ENCODE data around the gene FAM8A1. TPM values are rescaled to one million over a fixed set of nuclear protein-coding genes. Genes with fewer than 3 reads are reported as not detected.
"Not testable (repeated sequence)": the region's sequence is repeated elsewhere in the genome, so short reads cannot be mapped to it uniquely, and the experiment has no call there.

Gene FAM8A1, protein sequence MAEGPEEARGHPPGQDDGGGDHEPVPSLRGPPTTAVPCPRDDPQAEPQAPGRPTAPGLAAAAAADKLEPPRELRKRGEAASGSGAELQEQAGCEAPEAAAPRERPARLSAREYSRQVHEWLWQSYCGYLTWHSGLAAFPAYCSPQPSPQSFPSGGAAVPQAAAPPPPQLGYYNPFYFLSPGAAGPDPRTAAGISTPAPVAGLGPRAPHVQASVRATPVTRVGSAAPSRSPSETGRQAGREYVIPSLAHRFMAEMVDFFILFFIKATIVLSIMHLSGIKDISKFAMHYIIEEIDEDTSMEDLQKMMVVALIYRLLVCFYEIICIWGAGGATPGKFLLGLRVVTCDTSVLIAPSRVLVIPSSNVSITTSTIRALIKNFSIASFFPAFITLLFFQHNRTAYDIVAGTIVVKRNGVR
- 26.0 TPM for polyA plus RNA-seq (ENCODE audit: insufficient read length)

- DNase-seq (ENCODE audit: low read depth): peak; percentile 80
Observed at GRCh38 chr6:17599877-17600526, at the start of gene FAM8A1. Gene FAM8A1 (plus strand): TSS chr6:17600302. CDS start chr6:17600410, 108 bp downstream.

GRCh38 chr6:17551383-17551958 is 48.6 kb upstream of the FAM8A1 start:
- no peak for DNase-seq (ENCODE audit: low read depth)

GRCh38 chr6:17552861-17553260 is 47.2 kb upstream of the FAM8A1 start:
- DNase-seq (ENCODE audit: low read depth): peak; percentile 9

DNA sequence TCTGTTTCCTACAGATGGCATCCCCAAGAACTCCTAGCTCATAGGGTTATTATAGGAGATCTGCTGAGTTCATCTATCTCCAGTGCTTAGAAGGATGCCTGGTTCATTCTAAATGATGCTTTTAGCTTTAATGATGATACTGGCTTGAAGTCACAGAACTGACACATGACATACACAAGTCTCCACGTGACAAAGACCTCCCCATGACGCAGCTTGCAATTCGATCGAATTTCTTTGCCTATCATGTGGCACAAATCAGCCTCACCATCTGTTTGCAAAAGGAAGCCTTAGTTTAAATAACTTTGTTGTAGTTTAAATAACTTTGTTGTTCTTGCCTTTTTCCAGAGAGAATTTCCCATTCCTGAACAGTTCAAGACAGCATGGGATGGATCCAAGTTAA is 44.1 kb upstream of the FAM8A1 start:
- no peak for DNase-seq (ENCODE audit: low read depth)

- no peak for DNase-seq (ENCODE audit: low read depth)
Observed at GRCh38 chr6:17562636-17563035, 37.5 kb upstream of the FAM8A1 start.

DNA sequence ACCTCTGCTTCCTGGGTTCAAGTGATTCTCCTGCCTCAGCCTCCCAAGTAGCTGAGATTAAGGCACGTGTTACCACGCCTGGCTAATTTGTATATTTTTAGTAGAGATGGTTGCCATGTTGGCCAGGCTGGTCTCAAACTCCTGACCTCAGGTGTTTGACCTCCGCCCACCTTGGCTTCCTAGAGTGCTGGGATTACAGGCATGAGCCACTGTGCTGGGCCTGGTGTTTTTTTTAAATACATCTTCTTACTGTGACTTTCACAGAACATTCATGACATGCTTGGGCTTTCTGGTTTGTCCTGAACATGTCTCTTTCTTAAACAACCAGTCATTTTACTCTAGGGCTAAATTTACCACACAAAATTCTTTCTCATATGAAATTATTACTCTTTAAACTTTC is 34.7 kb upstream of the FAM8A1 start:
- DNase-seq (ENCODE audit: low read depth): no peak

- no peak for DNase-seq (ENCODE audit: low read depth)
Observed at GRCh38 chr6:17574866-17575560, 25.1 kb upstream of the FAM8A1 start.

DNA sequence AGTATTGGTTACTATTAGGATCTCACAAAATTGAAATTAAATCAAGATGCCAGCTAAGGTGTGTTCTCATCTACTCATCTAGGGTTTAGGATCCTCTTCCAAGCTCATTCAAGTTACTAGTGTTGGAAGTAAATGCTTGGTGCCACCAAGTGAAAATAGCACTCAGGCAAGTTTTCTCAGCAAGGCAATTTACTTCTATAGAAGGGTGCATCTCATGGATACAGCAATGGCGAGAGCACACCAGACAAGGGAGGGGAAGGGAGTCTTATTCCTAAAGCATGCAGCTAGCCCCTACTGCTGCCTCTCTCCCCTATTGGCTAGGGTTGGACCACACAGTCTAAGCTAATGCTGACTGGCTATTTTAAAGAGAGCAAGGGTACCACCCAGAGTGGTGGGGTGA is 23.0 kb upstream of the FAM8A1 start:
- DNase-seq (ENCODE audit: low read depth): no peak

GRCh38 chr6:17580518-17581048 is 19.5 kb upstream of the FAM8A1 start:
- no peak for DNase-seq (ENCODE audit: low read depth)

DNA sequence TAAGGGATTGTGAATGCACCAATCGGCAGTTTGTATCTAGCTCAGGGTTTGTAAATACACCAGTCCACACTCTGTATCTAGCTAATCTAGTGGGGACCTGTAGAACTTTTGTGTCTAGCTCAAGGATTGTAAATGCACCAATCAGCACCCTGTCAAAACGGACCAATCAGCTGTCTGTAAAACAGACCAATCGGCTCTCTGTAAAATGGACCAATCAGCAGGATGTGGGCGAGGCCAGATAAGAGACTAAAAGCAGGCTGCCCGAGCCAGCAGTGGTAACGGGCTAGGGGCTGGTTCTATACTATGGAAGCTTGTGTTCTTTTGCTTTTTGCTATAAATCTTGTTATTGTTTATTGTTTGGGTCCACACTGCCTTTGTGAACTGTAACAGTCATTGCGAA is 18.8 kb upstream of the FAM8A1 start:
- not testable (repeated sequence) for DNase-seq (ENCODE audit: low read depth)

DNA sequence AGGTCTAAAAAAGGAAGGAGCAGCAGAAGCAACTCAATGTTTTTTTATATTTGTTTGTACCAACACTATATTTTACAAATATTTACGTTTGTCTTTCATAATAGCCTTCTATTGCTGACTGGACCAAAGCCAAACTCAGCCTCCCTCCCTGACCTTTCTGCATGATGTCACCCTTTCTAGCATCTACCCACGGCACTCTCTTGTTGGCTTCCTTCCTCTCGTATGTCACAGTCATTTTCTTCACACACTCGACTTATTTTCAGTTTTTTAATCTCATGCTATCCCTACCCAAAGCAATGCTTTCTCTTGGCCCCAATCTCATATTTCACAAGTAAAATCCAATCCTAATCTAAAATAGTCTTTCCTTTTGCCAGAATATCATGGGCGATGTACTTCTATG is 16.3 kb upstream of the FAM8A1 start:
- DNase-seq (ENCODE audit: low read depth): no peak

DNA sequence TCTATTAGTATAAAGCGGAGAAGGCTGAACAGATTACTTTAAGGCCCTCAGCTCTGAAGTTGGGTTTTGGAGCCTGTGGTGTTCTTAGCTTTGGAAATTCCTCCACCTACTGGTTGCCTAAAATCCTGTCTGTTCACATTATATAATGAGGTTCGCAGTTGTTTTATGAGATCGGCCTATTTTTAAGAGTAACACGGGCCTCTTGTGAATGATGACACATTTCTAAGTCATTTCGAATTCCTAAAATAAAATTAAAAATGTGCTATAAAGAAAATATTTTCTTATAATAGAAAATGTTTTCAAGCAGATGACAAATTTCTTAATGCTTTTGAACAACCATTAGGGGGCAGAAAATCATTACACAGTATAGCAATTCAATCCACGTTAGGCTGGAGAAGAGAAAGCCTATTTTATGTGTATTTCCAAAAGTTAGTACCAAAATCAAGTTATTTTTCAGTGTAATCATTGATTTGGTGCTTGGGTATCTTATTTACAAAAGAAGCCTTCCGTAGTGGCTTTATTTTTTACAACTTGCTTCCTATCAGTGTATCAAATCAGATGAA is 15.8 kb upstream of the FAM8A1 start:
- peak; percentile 61 for DNase-seq (ENCODE audit: low read depth)

DNA sequence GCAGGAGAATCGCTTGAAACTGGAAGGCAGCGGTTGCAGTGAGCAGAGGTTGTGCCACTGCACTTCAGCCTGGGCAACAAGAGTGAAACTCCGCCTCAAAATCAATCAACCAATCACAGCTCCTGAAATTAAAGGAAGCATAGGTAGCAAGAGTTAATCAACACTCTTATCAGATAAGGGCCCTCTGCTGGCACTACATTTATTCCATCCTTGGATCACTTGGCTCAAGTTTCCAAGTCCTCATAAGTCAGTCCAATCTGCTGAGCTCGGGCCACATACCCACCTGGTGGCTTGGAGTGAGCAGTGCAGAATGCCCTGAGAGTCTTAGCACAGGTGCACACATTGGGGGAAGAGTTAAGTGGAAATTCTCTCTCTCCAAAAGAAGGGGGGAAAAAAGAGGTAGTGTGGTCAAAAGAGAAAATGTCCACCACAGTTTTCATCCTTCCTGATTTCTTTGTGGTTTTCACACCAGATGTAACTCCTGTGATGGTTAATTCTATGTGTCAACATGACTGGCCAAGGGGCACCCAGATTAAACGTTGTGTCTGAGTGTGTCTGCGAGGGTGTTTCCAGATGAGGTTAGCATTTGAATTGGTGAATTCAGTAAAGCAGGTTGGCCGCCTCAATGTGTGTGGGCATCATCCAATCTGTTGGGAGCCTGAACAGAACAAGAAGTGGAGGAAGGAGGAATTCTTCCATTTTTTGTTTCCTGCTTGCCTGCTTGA is 14.2 kb upstream of the FAM8A1 start:
- DNase-seq (ENCODE audit: low read depth): no peak

- not testable (repeated sequence) for DNase-seq (ENCODE audit: low read depth)
Observed at GRCh38 chr6:17586623-17587022, 13.5 kb upstream of the FAM8A1 start.

DNA sequence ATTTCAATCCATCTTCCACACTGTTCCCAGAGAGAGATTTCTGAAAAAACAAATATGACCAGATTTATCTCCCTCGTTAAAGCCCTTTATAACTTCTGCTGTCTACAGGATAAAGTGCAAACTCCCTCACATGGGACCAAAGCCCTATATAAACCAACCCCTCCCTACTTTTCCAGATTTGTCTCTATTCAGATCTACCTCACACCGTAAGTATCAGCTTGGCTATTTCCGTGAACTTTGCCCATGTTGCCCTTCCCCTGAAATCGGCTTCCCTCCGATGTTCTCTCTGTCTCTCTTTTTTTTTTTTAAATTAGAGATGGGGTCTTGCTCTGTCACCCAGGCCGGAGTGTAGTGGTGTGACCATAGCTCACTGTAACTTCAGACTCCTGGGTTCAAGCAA is 12.1 kb upstream of the FAM8A1 start:
- no peak for DNase-seq (ENCODE audit: low read depth)

DNA sequence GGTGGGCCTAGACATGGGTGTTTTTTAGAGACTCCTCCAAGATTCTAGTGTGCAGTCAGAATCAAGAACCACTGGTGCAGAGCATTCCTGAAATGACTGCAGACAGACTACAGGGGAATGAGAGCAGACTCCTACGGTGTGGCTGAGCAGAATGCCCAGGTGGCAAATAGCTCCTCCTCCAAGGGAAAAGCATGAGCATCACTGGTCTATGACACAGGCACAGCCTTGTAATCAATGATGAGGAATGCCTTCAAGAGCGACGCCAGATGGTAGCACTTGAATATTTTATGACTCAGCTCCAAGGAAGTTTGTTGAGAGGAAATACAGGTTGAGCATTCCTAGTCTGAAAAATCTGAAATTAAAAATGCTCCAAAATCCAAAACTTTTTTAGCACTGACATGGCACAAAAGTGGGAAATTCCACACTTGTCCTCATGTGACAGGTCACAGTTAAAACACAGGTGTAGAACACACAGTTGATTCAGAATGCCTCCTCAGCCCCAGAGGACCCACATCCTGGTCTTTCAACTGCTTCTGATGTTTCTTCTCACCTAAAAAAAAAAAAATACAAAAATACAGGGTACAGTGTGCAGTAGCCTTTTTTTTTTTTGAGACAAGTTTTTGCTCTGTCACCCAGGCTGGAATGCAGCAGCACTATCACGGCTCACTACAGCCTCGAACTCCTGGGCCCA is 10.6 kb upstream of the FAM8A1 start:
- DNase-seq (ENCODE audit: low read depth): no peak

GRCh38 chr6:17591287-17591686 is 8.8 kb upstream of the FAM8A1 start:
- DNase-seq (ENCODE audit: low read depth): no peak

GRCh38 chr6:17593246-17593645 is 6.9 kb upstream of the FAM8A1 start:
- no peak for DNase-seq (ENCODE audit: low read depth)

- no peak for DNase-seq (ENCODE audit: low read depth)
Observed at GRCh38 chr6:17596085-17596484, 4.0 kb upstream of the FAM8A1 start.
